ENCODE measurements around the gene DGCR8.
"Not testable (repeated sequence)": the region's sequence is repeated elsewhere in the genome, so short reads cannot be mapped to it uniquely, and the experiment has no call there.

GRCh38 chr22:20067384-20067682 lies 12.7 kb upstream of the DGCR8 start:
- not testable (repeated sequence) for TF ChIP-seq POLR2A (IDR thresholded peaks at IDR 0.05; ENCODE audit: low read length); GATA1 (IDR thresholded peaks at IDR 0.05; ENCODE audit: low read depth, low read length)
